Right atrium auricular region (tissue), 2 donors: Measurements from ENCODE around the gene FGF1. TPM values are rescaled to one million over a fixed set of nuclear protein-coding genes. Genes with fewer than 3 reads are reported as not detected.

Source experiments
- DNase-seq: peaks from one replicate; pipeline ENCODE4 v3.0.0-alpha.2; 2019; ENCODE audit warnings: low spot score
- H3K27ac ChIP-seq, 2 donors: fragments of 200-600 bp; sonication (generic); 1 replicate in 1 of 2; 2 replicates in 1 of 2; pipeline ENCODE4 v1.5.1; 2016 to 2019
- H3K27me3 ChIP-seq, 2 donors: fragments of 200-600 bp; sonication (generic); one replicate each; pipeline versions ENCODE4 v1.5.1 to v1.6.0; 2017 to 2019
- H3K36me3 ChIP-seq: fragments of 200-600 bp; sonication (generic); one replicate; pipeline ENCODE4 v1.5.1; 2016
- H3K4me1 ChIP-seq, 2 donors: fragments of 200-600 bp; sonication (generic); one replicate each; pipeline versions ENCODE4 v1.5.1 to v1.6.0; 2017 to 2019
- H3K4me3 ChIP-seq, 2 donors: fragments of 200-600 bp; sonication (generic); 1 replicate in 1 of 2; 2 replicates in 1 of 2; pipeline ENCODE4 v1.5.1; 2017 to 2019; ENCODE audit warnings: mild to moderate bottlenecking in 1 of 2, moderate library complexity in 1 of 2
- H3K9me3 ChIP-seq, 2 donors: fragments of 200-600 bp; sonication (generic); one replicate each; pipeline ENCODE4 v1.5.1; 2019
- CTCF ChIP-seq, 2 donors: fragments of 200-600 bp; sonication (generic); IDR thresholded peaks; one replicate each; pipeline ENCODE4 v1.5.1; 2019; ENCODE audit warnings: antibody characterized with exemption in 2 of 2
- total RNA-seq, 2 donors: library from RNA; depleted of rRNA; stranded (reverse); fragments of >200 nt; gene quantifications; one replicate each; pipeline ENCODE4 v1.1.0, GENCODE V29; 2016

Gene FGF1
- total RNA-seq, 2 donors from 2014 or later = 35.3 to 47.9 TPM

GRCh38 chr5:142722896-142723295 lies 37.0 kb upstream of the FGF1 start:
- H3K27me3 ChIP-seq = no peaks in the 10 kb centered on the region
- no peak for TF ChIP-seq CTCF (IDR thresholded peaks at IDR 0.05)

GRCh38 chr5:142722146-142722545 lies 36.3 kb upstream of the FGF1 start:
- H3K36me3 ChIP-seq = no peaks in the 10 kb centered on the region
- H3K4me3 ChIP-seq = no peak overlapping the region
- no peaks in the 10 kb centered on the region for H3K27me3 ChIP-seq
- H3K9me3 ChIP-seq = no peaks in the 10 kb centered on the region
- no peak for DNase-seq
- H3K27ac ChIP-seq = no peak overlapping the region
- peaks cover 0 to 24% of the 10 kb centered on the region in 2 donors for H3K4me1 ChIP-seq
- TF ChIP-seq CTCF (IDR thresholded peaks at IDR 0.05) = no peak

More at GRCh38 chr5:142722896-142723295, 37.0 kb upstream of the FGF1 start:
- DNase-seq = no peak
- Histone ChIP-seq H3K27ac (no peak overlapping the region), H3K36me3 (no peaks in the 10 kb centered on the region), H3K4me3 (no peak overlapping the region), H3K9me3 (no peaks in the 10 kb centered on the region), H3K4me1 (peaks cover 0 to 17% of the 10 kb centered on the region in 2 donors)

- DNase-seq = no peak
- no peak for TF ChIP-seq CTCF (IDR thresholded peaks at IDR 0.05)
- Histone ChIP-seq H3K36me3 (no peaks in the 10 kb centered on the region), H3K4me3 (no peak overlapping the region), H3K27me3 (no peaks in the 10 kb centered on the region), H3K9me3 (no peaks in the 10 kb centered on the region), H3K4me1 (peaks cover 0 to 27% of the 10 kb centered on the region in 2 donors), H3K27ac (no peak overlapping the region)
These were observed 34.9 kb upstream of the FGF1 start for GRCh38 chr5:142720641-142721271.

- Histone ChIP-seq H3K36me3 (no peaks in the 10 kb centered on the region), H3K27me3 (no peaks in the 10 kb centered on the region), H3K4me1 (peaks cover 0 to 30% of the 10 kb centered on the region in 2 donors), H3K4me3 (no peak overlapping the region), H3K9me3 (no peaks in the 10 kb centered on the region), H3K27ac (no peak overlapping the region)
- DNase-seq = no peak
- TF ChIP-seq CTCF (IDR thresholded peaks at IDR 0.05) = no peak
These were observed 34.0 kb upstream of the FGF1 start for GRCh38 chr5:142719836-142720370.

GRCh38 chr5:142717582-142718215 lies 31.8 kb upstream of the FGF1 start:
- H3K4me3 ChIP-seq = no peak overlapping the region
- no peak for DNase-seq

More at GRCh38 chr5:142717582-142718215, 31.8 kb upstream of the FGF1 start:
- Histone ChIP-seq H3K27me3 (no peaks in the 10 kb centered on the region), H3K27ac (peak overlapping the region; percentile 76 to 80), H3K36me3 (no peaks in the 10 kb centered on the region), H3K4me1 (peaks cover 0 to 38% of the 10 kb centered on the region in 2 donors), H3K9me3 (no peaks in the 10 kb centered on the region)
- peak; percentile 43 to 78 for TF ChIP-seq CTCF (IDR thresholded peaks at IDR 0.05)
